Smooth muscle cell of the brain vasculature (primary cell): ENCODE data around the gene SRM.
"Not testable (repeated sequence)": the region's sequence is repeated elsewhere in the genome, so short reads cannot be mapped to it uniquely, and the experiment has no call there.

Experiments used
- DNase-seq: peaks from one replicate; pipeline ENCODE4 v3.0.0-alpha.2; 2012; ENCODE audit warnings: low read depth, low spot score

SRM gene

GRCh38 chr1:11044849-11045427 lies 14.9 kb downstream of the SRM start:
- no peak for DNase-seq

GRCh38 chr1:11044086-11044848 lies 15.6 kb downstream of the SRM start:
- DNase-seq = no peak

GRCh38 chr1:11042995-11043874 lies 16.6 kb downstream of the SRM start:
- no peak for DNase-seq

GRCh38 chr1:11042065-11042464 lies 17.8 kb downstream of the SRM start:
- no peak for DNase-seq

GRCh38 chr1:11041048-11041447 lies 18.8 kb downstream of the SRM start:
- no peak for DNase-seq

GRCh38 chr1:11040105-11040429 lies 19.8 kb downstream of the SRM start:
- DNase-seq = not testable (repeated sequence)

GRCh38 chr1:11039351-11040104 lies 20.3 kb downstream of the SRM start:
- no peak for DNase-seq

- DNase-seq = peak; percentile 71
Observed at GRCh38 chr1:11037740-11038182, 22.1 kb downstream of the SRM start.

- DNase-seq = not testable (repeated sequence)
Observed at GRCh38 chr1:11037019-11037739, 22.6 kb downstream of the SRM start.

GRCh38 chr1:11031624-11032262 lies 28.1 kb downstream of the SRM start:
- no peak for DNase-seq

- no peak for DNase-seq
Observed at GRCh38 chr1:11030865-11031264, 29.0 kb downstream of the SRM start.

- DNase-seq = no peak
Observed at GRCh38 chr1:11028018-11028417, 31.8 kb downstream of the SRM start.

- DNase-seq = no peak
Observed at GRCh38 chr1:11027316-11027715, 32.5 kb downstream of the SRM start.

GRCh38 chr1:11026903-11027302 lies 32.9 kb downstream of the SRM start:
- DNase-seq = no peak

- no peak for DNase-seq
Observed at GRCh38 chr1:11026052-11026451, 33.8 kb downstream of the SRM start.

GRCh38 chr1:11025618-11026017 lies 34.2 kb downstream of the SRM start:
- DNase-seq = no peak

GRCh38 chr1:11024874-11025203 lies 35.0 kb downstream of the SRM start:
- DNase-seq = no peak

GRCh38 chr1:11024154-11024873 lies 35.5 kb downstream of the SRM start:
- no peak for DNase-seq

GRCh38 chr1:11023201-11023600 lies 36.6 kb downstream of the SRM start:
- DNase-seq = no peak

GRCh38 chr1:11019971-11020370 lies 39.8 kb downstream of the SRM start:
- DNase-seq = no peak
